H9 (cell line): ENCODE data around the gene NRXN3. TPM values are rescaled to one million over a fixed set of nuclear protein-coding genes. Genes with fewer than 3 reads are reported as not detected.

Source experiments
- DNase-seq: peaks from one replicate; pipeline ENCODE4 v3.0.0-alpha.2; 2017
- H2AFZ ChIP-seq: one replicate; pipeline ENCODE4 v1.6.1; 2013; ENCODE audit warnings: mild to moderate bottlenecking, low read length, control low read depth, moderate library complexity
- H2AK5ac ChIP-seq: 2 replicates; pipeline ENCODE4 v1.6.1; 2013; ENCODE audit warnings: low read length, control low read depth, mixed read lengths; ENCODE audit not compliant: insufficient read length
- H2BK120ac ChIP-seq: one replicate; pipeline ENCODE4 v1.6.1; 2013; ENCODE audit warnings: low read depth, mild to moderate bottlenecking, low read length, control low read depth, inconsistent platforms; ENCODE audit not compliant: poor library complexity, severe bottlenecking
- H2BK12ac ChIP-seq: 2 replicates; pipeline ENCODE4 v1.6.1; 2013; ENCODE audit warnings: low read length, control low read depth, mixed read lengths, low read depth; ENCODE audit not compliant: insufficient read length
- H2BK15ac ChIP-seq: 2 replicates; pipeline ENCODE4 v1.6.1; 2013; ENCODE audit warnings: low read depth, low read length, control low read depth
- H2BK20ac ChIP-seq: one replicate; pipeline ENCODE4 v1.6.1; 2013; ENCODE audit warnings: low read depth, mild to moderate bottlenecking, low read length, control low read depth, inconsistent platforms; ENCODE audit not compliant: poor library complexity, severe bottlenecking
- H2BK5ac ChIP-seq: 2 replicates; pipeline ENCODE4 v1.6.1; 2013; ENCODE audit warnings: low read length, control low read depth, mixed read lengths; ENCODE audit not compliant: insufficient read length
- H3K14ac ChIP-seq: 2 replicates; pipeline ENCODE4 v1.6.1; 2013; ENCODE audit warnings: low read length, control low read depth; ENCODE audit not compliant: insufficient read depth
- H3K18ac ChIP-seq: 2 replicates; pipeline ENCODE4 v1.6.1; 2013; ENCODE audit warnings: low read depth, mild to moderate bottlenecking, mixed read lengths, low read length, control low read depth; ENCODE audit not compliant: insufficient read length
- H3K23ac ChIP-seq: 2 replicates; pipeline ENCODE4 v1.6.1; 2013; ENCODE audit warnings: low read length, control low read depth, mixed read lengths, low read depth; ENCODE audit not compliant: insufficient read length
- H3K23me2 ChIP-seq: 2 replicates; pipeline ENCODE4 v1.6.1; 2013; ENCODE audit warnings: low read depth, mild to moderate bottlenecking, mixed read lengths, low read length, control low read depth; ENCODE audit not compliant: insufficient read length, poor library complexity, severe bottlenecking
- H3K27ac ChIP-seq: 2 replicates; pipeline ENCODE4 v1.5.1; 2013; ENCODE audit warnings: low read length, control low read depth, mixed read lengths, low read depth; ENCODE audit not compliant: insufficient read length
- H3K27me3 ChIP-seq: 2 replicates; pipeline ENCODE4 v1.6.1; 2013; ENCODE audit warnings: low read length, control low read depth, inconsistent platforms; ENCODE audit not compliant: insufficient read depth
- H3K4ac ChIP-seq: 2 replicates; pipeline ENCODE4 v1.6.1; 2013; ENCODE audit warnings: low read depth, mild to moderate bottlenecking, control low read depth, inconsistent platforms, low read length, moderate library complexity
- H3K4me1 ChIP-seq: 2 replicates; pipeline ENCODE4 v1.6.1; 2013; ENCODE audit warnings: low read length, control low read depth, inconsistent platforms; ENCODE audit not compliant: insufficient read depth
- H3K4me2 ChIP-seq: 2 replicates; pipeline ENCODE4 v1.6.1; 2013; ENCODE audit warnings: low read length, control low read depth, mixed read lengths; ENCODE audit not compliant: insufficient read length, insufficient read depth
- H3K56ac ChIP-seq: 2 replicates; pipeline ENCODE4 v1.6.1; 2013; ENCODE audit warnings: low read depth, mild to moderate bottlenecking, mixed read lengths, low read length, control low read depth; ENCODE audit not compliant: insufficient read length
- H3K79me1 ChIP-seq: 2 replicates; pipeline ENCODE4 v1.6.1; 2013; ENCODE audit warnings: low read depth, mild to moderate bottlenecking, moderate library complexity, low read length, control low read depth, inconsistent platforms; ENCODE audit not compliant: insufficient read depth, poor library complexity, severe bottlenecking
- H3K79me2 ChIP-seq: 2 replicates; pipeline ENCODE4 v1.6.1; 2013; ENCODE audit warnings: low read length, control low read depth, inconsistent platforms; ENCODE audit not compliant: insufficient read depth
- H3K9ac ChIP-seq: 2 replicates; pipeline ENCODE4 v1.6.1; 2013; ENCODE audit warnings: low read length, control low read depth, mixed read lengths; ENCODE audit not compliant: insufficient read length; ENCODE audit errors: extremely low read depth
- H3K9me3 ChIP-seq: one replicate; pipeline ENCODE4 v1.6.1; 2013; ENCODE audit warnings: low read depth, low read length, inconsistent platforms; ENCODE audit not compliant: control insufficient read depth
- H3T11ph ChIP-seq: one replicate; pipeline ENCODE4 v1.6.1; 2013; ENCODE audit warnings: mild to moderate bottlenecking, low read length, control low read depth, inconsistent platforms
- H4K20me1 ChIP-seq: one replicate; pipeline ENCODE4 v1.6.1; 2013; ENCODE audit not compliant: control insufficient read depth, insufficient read length, insufficient read depth
- H4K5ac ChIP-seq: 2 replicates; pipeline ENCODE4 v1.6.1; 2013; ENCODE audit warnings: low read depth, mild to moderate bottlenecking, mixed read lengths, low read length, control low read depth; ENCODE audit not compliant: insufficient read length
- H4K8ac ChIP-seq: replicated peaks from 2 replicates; pipeline ENCODE4 v1.6.1; 2013; ENCODE audit warnings: low read length, control low read depth, mixed read lengths, low read depth; ENCODE audit not compliant: insufficient read length
- H4K91ac ChIP-seq: 2 replicates; pipeline ENCODE4 v1.6.1; 2013; ENCODE audit warnings: low read depth, mild to moderate bottlenecking, moderate library complexity, mixed read lengths, low read length, control low read depth; ENCODE audit not compliant: insufficient read length
- H3K27ac Mint-ChIP-seq, 3 experiments: 2 replicates in 2 of 3; 3 replicates in 1 of 3; pipeline ENCODE4 v1.8.0; 2020 to 2021; ENCODE audit warnings: mixed read lengths in 3 of 3, mild to moderate bottlenecking in 1 of 3, moderate library complexity in 1 of 3
- H3K27me3 Mint-ChIP-seq: 2 replicates; pipeline ENCODE4 v1.8.0; 2021; ENCODE audit warnings: low read depth, mild to moderate bottlenecking, moderate library complexity, mixed read lengths
- H3K36me3 Mint-ChIP-seq, 3 experiments: 2 replicates in 2 of 3; 3 replicates in 1 of 3; pipeline ENCODE4 v1.8.0; 2020 to 2021; ENCODE audit warnings: low read depth in 3 of 3, mixed read lengths in 3 of 3; ENCODE audit not compliant: insufficient read depth in 1 of 3
- H3K4me1 Mint-ChIP-seq, 2 experiments: 2 replicates each; pipeline ENCODE4 v1.8.0; 2020; ENCODE audit warnings: mixed read lengths in 2 of 2
- H3K4me3 Mint-ChIP-seq, 2 experiments: 2 replicates in 1 of 2; 3 replicates in 1 of 2; pipeline ENCODE4 v1.8.0; 2020 to 2021; ENCODE audit warnings: mild to moderate bottlenecking in 2 of 2, mixed read lengths in 2 of 2, moderate library complexity in 1 of 2
- H3K9me3 Mint-ChIP-seq, 2 experiments: 2 replicates in 1 of 2; 3 replicates in 1 of 2; pipeline ENCODE4 v1.8.0; 2020; ENCODE audit warnings: mild to moderate bottlenecking in 2 of 2, mixed read lengths in 2 of 2, moderate library complexity in 1 of 2
- WGBS: extraction: QIAGEN DNeasy Blood & Tissue Kit; methylation state at CpG from one replicate; pipeline ENCODE4 v1.1.7; 2013; ENCODE audit warnings: missing lambda C conversion rate, low lambda C conversion rate, mixed read lengths; ENCODE audit not compliant: insufficient read length; ENCODE audit errors: extremely low coverage; 5-methylcytosine and 5-hydroxymethylcytosine counted together
- total RNA-seq: library from RNA; stranded (reverse); gene quantifications from 2 replicates; pipeline ENCODE4 v1.2.1, GENCODE V29; 2021
- TF ChIP-seq, protein P1 (sequence below): fragments of 200-600 bp; sonication (generic); conservative IDR thresholded peaks from 3 replicates; pipeline ENCODE4 v1.8.0; 2021; ENCODE audit warnings: antibody characterized with exemption, mild to moderate bottlenecking

The NRXN3 gene
- total RNA-seq, 1 experiment from 2014 or later, result 1.8 TPM

- Mint-ChIP-seq H3K9me3 (no peaks in the 10 kb centered on the region), H3K4me3 (no peak overlapping the region), H3K36me3 (no peaks in the 10 kb centered on the region), H3K27ac (no peak overlapping the region), H3K27me3 (no peaks in the 10 kb centered on the region), H3K4me1 (peaks cover 0 to 11% of the 10 kb centered on the region in 2 experiments; a peak in 2 of 4 replicates)
- H4K91ac ChIP-seq, result no peak overlapping the region
- no peak overlapping the region for H4K8ac ChIP-seq
- no CpG with 5 or more reads among the region's 1 CpG for WGBS
- no peak overlapping the region for H2AFZ ChIP-seq
- H3K23ac ChIP-seq, result no peak overlapping the region
- H3K79me1 ChIP-seq, result no peaks in the 10 kb centered on the region
- no peaks in the 10 kb centered on the region; the same call in 1 of the 2 replicates for H3K4me1 ChIP-seq
- H3K4me2 ChIP-seq, result no peak overlapping the region
- H2BK20ac ChIP-seq, result no peak overlapping the region
- no peaks in the 10 kb centered on the region for H4K20me1 ChIP-seq
- H3K18ac ChIP-seq, result no peak overlapping the region
- H3K9me3 ChIP-seq, result no peaks in the 10 kb centered on the region
- no peak overlapping the region for H3T11ph ChIP-seq
- H2BK120ac ChIP-seq, result no peak overlapping the region
- TF ChIP-seq, protein P1, sequence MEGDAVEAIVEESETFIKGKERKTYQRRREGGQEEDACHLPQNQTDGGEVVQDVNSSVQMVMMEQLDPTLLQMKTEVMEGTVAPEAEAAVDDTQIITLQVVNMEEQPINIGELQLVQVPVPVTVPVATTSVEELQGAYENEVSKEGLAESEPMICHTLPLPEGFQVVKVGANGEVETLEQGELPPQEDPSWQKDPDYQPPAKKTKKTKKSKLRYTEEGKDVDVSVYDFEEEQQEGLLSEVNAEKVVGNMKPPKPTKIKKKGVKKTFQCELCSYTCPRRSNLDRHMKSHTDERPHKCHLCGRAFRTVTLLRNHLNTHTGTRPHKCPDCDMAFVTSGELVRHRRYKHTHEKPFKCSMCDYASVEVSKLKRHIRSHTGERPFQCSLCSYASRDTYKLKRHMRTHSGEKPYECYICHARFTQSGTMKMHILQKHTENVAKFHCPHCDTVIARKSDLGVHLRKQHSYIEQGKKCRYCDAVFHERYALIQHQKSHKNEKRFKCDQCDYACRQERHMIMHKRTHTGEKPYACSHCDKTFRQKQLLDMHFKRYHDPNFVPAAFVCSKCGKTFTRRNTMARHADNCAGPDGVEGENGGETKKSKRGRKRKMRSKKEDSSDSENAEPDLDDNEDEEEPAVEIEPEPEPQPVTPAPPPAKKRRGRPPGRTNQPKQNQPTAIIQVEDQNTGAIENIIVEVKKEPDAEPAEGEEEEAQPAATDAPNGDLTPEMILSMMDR, result no peak
- H2BK12ac ChIP-seq, result no peak overlapping the region
- H3K14ac ChIP-seq, result no peak overlapping the region
- H3K79me2 ChIP-seq, result no peaks in the 10 kb centered on the region
- H2BK5ac ChIP-seq, result no peak overlapping the region
- no peak overlapping the region for H3K9ac ChIP-seq
- no peak overlapping the region for H3K56ac ChIP-seq
- no peak overlapping the region for H2BK15ac ChIP-seq
- DNase-seq, result no peak
- no peaks in the 10 kb centered on the region for H3K23me2 ChIP-seq
- no peak overlapping the region for H4K5ac ChIP-seq
- no peak overlapping the region for H3K27ac ChIP-seq
- H3K4ac ChIP-seq, result no peak overlapping the region
- H2AK5ac ChIP-seq, result no peak overlapping the region
- H3K27me3 ChIP-seq, result no peaks in the 10 kb centered on the region
Observed at GRCh38 chr14:79856381-79856780, 1686.2 kb downstream of the NRXN3 start.
